A673 (cell line): ENCODE data around the gene EXOC5. TPM values are rescaled to one million over a fixed set of nuclear protein-coding genes. Genes with fewer than 3 reads are reported as not detected.

ENCODE experiments used
- BruUV-seq: library from RNA; stranded (reverse); fragments of 400-500 nt; replicated peaks from 2 replicates; lab custom pipeline; 2021; lab: Mats Ljungman, UMichigan
- CTCF ChIA-PET: fragments of 300-600 bp; sonication (Branson Sonifier 250); formaldehyde crosslinking; loops from one replicate; lab custom pipeline; 2022; ENCODE audit warnings: antibody characterized with exemption; lab: Charles Lee
- POLR2A ChIA-PET: fragments of 300-600 bp; sonication (Branson Sonifier 250); formaldehyde crosslinking; loops from one replicate; lab custom pipeline; 2022; ENCODE audit warnings: antibody characterized with exemption; ENCODE audit not compliant: low non-redundant PET; lab: Charles Lee
- DNase-seq: peaks from one replicate; pipeline ENCODE4 v3.0.0-alpha.2; 2015; ENCODE audit warnings: low spot score
- H3K27ac ChIP-seq: fragments of 200-600 bp; sonication (generic); 2 replicates; pipeline ENCODE4 v1.5.1; 2016; ENCODE audit warnings: mixed run types, low read depth, mild to moderate bottlenecking, mixed read lengths, antibody characterized with exemption, low read length; ENCODE audit not compliant: poor library complexity, severe bottlenecking
- H3K27me3 ChIP-seq: fragments of 200-600 bp; sonication (generic); replicated peaks from 2 replicates; pipeline ENCODE4 v1.6.1; 2017; ENCODE audit warnings: mixed run types, low read depth, mild to moderate bottlenecking, mixed read lengths, antibody characterized with exemption, low read length; ENCODE audit not compliant: insufficient read depth, poor library complexity
- H3K36me3 ChIP-seq: fragments of 200-600 bp; sonication (generic); 2 replicates; pipeline ENCODE4 v1.6.1; 2016; ENCODE audit warnings: mixed run types, mild to moderate bottlenecking, mixed read lengths, antibody characterized with exemption, low read length; ENCODE audit not compliant: insufficient read depth, poor library complexity, severe bottlenecking
- H3K4me1 ChIP-seq: fragments of 200-600 bp; sonication (generic); 2 replicates; pipeline ENCODE4 v1.6.1; 2017; ENCODE audit warnings: mixed run types, mild to moderate bottlenecking, mixed read lengths, antibody characterized with exemption, low read length; ENCODE audit not compliant: insufficient read depth, poor library complexity, severe bottlenecking
- H3K4me3 ChIP-seq: fragments of 200-600 bp; sonication (generic); 2 replicates; pipeline ENCODE4 v1.5.1; 2016; ENCODE audit warnings: low read depth, mixed run types, mild to moderate bottlenecking, mixed read lengths, low read length; ENCODE audit not compliant: poor library complexity, severe bottlenecking
- H3K9me3 ChIP-seq: fragments of 200-600 bp; sonication (generic); 2 replicates; pipeline ENCODE4 v1.6.1; 2016; ENCODE audit warnings: mixed run types, low read depth, mild to moderate bottlenecking, mixed read lengths, antibody characterized with exemption, low read length; ENCODE audit not compliant: poor library complexity, severe bottlenecking
- EZH2 ChIP-seq: fragments of 200-600 bp; sonication (generic); IDR thresholded peaks from 2 replicates; pipeline ENCODE4 v1.6.1; 2017; ENCODE audit warnings: borderline replicate concordance, low read depth, mild to moderate bottlenecking, mixed read lengths, antibody characterized with exemption, low read length; ENCODE audit not compliant: poor library complexity, severe bottlenecking
- intact Hi-C: fragments of 100-400 bp; cut with micrococcal nuclease; formaldehyde crosslinking; loops from one replicate; pipeline ENCODE4 v1.10.0; 2022; ENCODE audit not compliant: unreplicated experiment
- total RNA-seq: library from RNA; stranded (reverse); gene quantifications from 2 replicates; pipeline ENCODE4 v1.2.3, GENCODE V29; 2021
- TF ChIP-seq, protein P1 (sequence below): fragments of 300-800, 200-600 bp; sonication (generic); conservative IDR thresholded peaks from 2 replicates; pipeline ENCODE4 v1.5.1; 2017; ENCODE audit warnings: low read depth, mild to moderate bottlenecking, antibody characterized with exemption, low read length, moderate library complexity, mixed read lengths

Gene EXOC5
- total RNA-seq, 1 experiment from 2014 or later: 132 TPM

DNA sequence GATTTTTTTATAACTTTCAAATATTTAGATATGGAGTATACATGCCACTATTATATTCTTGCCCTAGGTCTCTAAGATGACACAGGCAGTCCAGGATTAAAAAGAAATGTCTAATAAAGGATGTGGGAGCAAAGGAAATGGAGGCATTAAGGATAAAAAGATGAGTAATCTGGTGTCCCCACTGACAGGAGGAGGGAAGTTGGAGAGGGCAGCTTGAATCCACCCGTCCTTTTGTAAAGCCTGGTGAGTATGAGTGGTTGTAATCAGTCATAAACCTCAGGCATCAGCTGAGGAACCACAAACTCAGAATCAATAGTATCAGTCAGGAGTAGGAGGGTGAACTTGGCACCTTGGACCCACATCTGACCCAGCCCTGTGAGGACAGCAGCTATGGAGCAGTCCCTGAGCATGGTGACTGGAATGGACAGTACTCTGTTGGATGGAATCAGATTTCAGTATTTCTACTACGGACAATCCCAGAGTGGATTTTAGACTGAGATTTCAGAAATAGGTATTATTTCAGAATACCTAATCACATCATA is 100.5 kb downstream of the EXOC5 start:
- intact Hi-C loops: no loop called here
- H3K9me3 ChIP-seq: no peaks in the 10 kb centered on the region
- POLR2A ChIA-PET: no interaction called here
- CTCF ChIA-PET: no interaction called here
- TF ChIP-seq, protein P1, sequence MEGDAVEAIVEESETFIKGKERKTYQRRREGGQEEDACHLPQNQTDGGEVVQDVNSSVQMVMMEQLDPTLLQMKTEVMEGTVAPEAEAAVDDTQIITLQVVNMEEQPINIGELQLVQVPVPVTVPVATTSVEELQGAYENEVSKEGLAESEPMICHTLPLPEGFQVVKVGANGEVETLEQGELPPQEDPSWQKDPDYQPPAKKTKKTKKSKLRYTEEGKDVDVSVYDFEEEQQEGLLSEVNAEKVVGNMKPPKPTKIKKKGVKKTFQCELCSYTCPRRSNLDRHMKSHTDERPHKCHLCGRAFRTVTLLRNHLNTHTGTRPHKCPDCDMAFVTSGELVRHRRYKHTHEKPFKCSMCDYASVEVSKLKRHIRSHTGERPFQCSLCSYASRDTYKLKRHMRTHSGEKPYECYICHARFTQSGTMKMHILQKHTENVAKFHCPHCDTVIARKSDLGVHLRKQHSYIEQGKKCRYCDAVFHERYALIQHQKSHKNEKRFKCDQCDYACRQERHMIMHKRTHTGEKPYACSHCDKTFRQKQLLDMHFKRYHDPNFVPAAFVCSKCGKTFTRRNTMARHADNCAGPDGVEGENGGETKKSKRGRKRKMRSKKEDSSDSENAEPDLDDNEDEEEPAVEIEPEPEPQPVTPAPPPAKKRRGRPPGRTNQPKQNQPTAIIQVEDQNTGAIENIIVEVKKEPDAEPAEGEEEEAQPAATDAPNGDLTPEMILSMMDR: no peak
- TF ChIP-seq EZH2: no peak
- peaks cover 7% of the 10 kb centered on the region for H3K4me1 ChIP-seq
- H3K4me3 ChIP-seq: no peak overlapping the region
- no TSS peak for BruUV-seq
- H3K27ac ChIP-seq: no peak overlapping the region
- DNase-seq: peak; percentile 38
- H3K27me3 ChIP-seq: no peaks in the 10 kb centered on the region
- no peaks in the 10 kb centered on the region for H3K36me3 ChIP-seq

DNA sequence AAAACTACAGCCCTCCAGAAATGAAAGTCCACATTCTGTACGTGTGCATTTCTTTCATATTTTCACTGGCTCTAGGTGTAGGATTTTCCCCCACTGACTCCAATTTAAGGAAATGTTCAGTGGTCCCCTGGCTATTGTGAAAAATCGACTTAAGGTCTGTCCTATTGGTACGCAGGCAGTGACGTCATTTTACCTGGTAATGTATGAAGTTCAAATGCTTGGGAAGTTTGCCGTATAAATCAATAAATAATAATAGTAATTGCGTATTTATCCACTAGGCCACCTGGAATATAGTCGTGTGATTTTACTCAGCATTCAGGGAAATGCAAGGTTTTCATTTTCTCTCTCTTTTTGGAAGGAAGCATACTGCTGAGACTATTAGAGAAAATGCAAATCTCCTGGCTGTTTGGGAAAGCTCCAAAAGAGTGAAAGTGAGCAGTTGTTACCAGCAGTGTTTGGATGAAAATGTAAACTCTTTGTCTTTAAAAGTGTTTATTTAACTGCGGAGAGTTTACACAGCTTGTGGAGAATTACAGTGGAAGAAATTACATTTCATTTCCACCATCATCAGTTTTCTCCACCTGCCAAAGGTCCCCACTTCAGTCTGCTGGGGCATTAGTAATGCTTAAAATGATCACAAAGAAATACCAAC is 107.0 kb downstream of the EXOC5 start:
- H3K4me3 ChIP-seq: no peak overlapping the region
- intact Hi-C loops: no loop called here
- no peak overlapping the region for H3K27ac ChIP-seq
- CTCF ChIA-PET: no interaction called here
- BruUV-seq: no TSS peak
- no peaks in the 10 kb centered on the region for H3K9me3 ChIP-seq
- H3K27me3 ChIP-seq: no peaks in the 10 kb centered on the region
- POLR2A ChIA-PET: no interaction called here
- H3K4me1 ChIP-seq: no peaks in the 10 kb centered on the region
- no peak for DNase-seq
- no peaks in the 10 kb centered on the region for H3K36me3 ChIP-seq
- TF ChIP-seq, protein P1: no peak
- TF ChIP-seq EZH2: no peak

DNA sequence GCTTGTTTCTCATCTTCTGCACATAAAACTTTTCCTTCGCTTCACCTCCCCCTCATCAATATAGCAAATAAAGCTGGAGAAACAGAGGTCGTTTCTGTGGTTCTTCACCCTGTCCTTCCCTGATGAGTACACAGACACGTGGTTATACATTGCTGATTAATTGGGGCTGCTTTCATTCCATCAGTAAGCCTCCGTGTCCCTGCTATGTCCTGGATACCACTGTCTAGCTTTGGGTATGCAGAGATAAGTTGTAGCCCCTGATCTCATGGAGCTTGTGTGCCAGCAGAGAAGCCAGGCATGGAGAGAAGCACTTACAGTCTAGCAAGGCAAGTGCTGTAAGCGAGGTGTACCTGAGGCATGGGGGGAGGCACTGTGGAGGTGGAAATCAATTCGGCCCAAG is 108.4 kb downstream of the EXOC5 start:
- no peak for DNase-seq
- Histone ChIP-seq H3K27ac (no peak overlapping the region), H3K4me1 (no peaks in the 10 kb centered on the region), H3K4me3 (no peak overlapping the region), H3K36me3 (no peaks in the 10 kb centered on the region), H3K27me3 (no peaks in the 10 kb centered on the region), H3K9me3 (no peaks in the 10 kb centered on the region)
- ChIA-PET POLR2A (interaction anchor here (0.7 kb wide), 1 partner anchor 829 kb away, joined by 3 read pairs; no protein-coding TSS in a partner anchor), CTCF (no interaction called here)
- intact Hi-C loops: no loop called here
- no TSS peak for BruUV-seq
- TF ChIP-seq, protein P1: no peak
- no peak for TF ChIP-seq EZH2
